Measurements from ENCODE around the gene STIMATE.

DNA sequence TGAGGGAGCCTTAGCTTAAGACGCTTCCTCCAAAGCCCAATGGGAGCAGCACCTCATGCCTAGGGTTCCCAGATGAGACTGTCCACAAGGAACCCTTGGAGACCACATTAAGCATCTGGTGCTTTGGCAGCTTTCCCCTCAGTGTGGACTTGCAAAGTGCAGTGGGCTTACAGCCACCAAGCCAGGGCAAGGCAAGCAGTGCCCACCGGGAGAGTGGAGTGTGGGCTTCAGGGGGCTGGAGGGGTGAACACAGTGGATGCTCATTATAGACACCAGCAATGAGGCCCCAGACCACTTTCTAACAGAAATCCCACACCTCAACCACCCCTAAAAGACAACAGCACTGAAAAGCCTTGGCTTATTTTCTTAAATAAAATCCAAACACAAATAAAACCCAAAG, 53.5 kb downstream of the STIMATE start:
- TF ChIP-seq GATA3 (IDR thresholded peaks at IDR 0.05; ENCODE audit: low read depth, low read length) (no peak), GATA2 (IDR thresholded peaks at IDR 0.05; ENCODE audit: low read depth, low read length) (no peak)
